Measurements from ENCODE around the gene ABHD15. TPM values are rescaled to one million over a fixed set of nuclear protein-coding genes. Genes with fewer than 3 reads are reported as not detected.

The ABHD15 gene
- total RNA-seq, 2 donors from 2014 or later = 9.0 to 9.5 TPM

- Histone ChIP-seq H3K27ac (no peak overlapping the region), H3K36me3 (peaks cover 55% of the 10 kb centered on the region)
These were observed 55.9 kb downstream of the ABHD15 start for GRCh38 chr17:29510953-29511352.

More at GRCh38 chr17:29510953-29511352, 55.9 kb downstream of the ABHD15 start:
- TF ChIP-seq CTCF (IDR thresholded peaks at IDR 0.05) = no peak
- DNase-seq (ENCODE audit: low spot score) = no peak
- no peaks in the 10 kb centered on the region for H3K27me3 ChIP-seq
- no peaks in the 10 kb centered on the region for H3K4me1 ChIP-seq
- no peaks in the 10 kb centered on the region for H3K9me3 ChIP-seq
- no peak overlapping the region for H3K4me3 ChIP-seq

Other genes with a start within 250 kb of the ABHD15 start
- gene TAOK1, start 176.7 kb downstream of the ABHD15 start, total RNA-seq = 10 to 100 TPM; 42.9 to 45.1 TPM
- 10 to 100 TPM; 48.8 to 67.0 TPM for gene TP53I13, start 1.7 kb upstream of the ABHD15 start, total RNA-seq
- gene GIT1, start 22.6 kb upstream of the ABHD15 start, total RNA-seq = 10 to 100 TPM; 26.7 to 48.1 TPM
- gene ANKRD13B, start 26.1 kb upstream of the ABHD15 start, total RNA-seq = 1 to 10 TPM; 6.6 to 8.3 TPM
- 10 to 100 TPM; 65.0 to 87.6 TPM for gene CORO6, start 55.9 kb upstream of the ABHD15 start, total RNA-seq